Brain pericyte (primary cell): ENCODE measurements around the gene KCNT2.

Source experiments
- DNase-seq: peaks from one replicate; pipeline ENCODE4 v3.0.0-alpha.2; 2012; ENCODE audit warnings: low read depth, low spot score

The KCNT2 gene

GRCh38 chr1:196401452-196401833, 206.8 kb downstream of the KCNT2 start:
- no peak for DNase-seq

- DNase-seq, result peak; percentile 66
These were observed 207.5 kb downstream of the KCNT2 start for GRCh38 chr1:196400478-196401451.

GRCh38 chr1:196399713-196400112, 208.5 kb downstream of the KCNT2 start:
- DNase-seq, result no peak

- DNase-seq, result no peak
These were observed 214.5 kb downstream of the KCNT2 start for GRCh38 chr1:196393742-196394141.

GRCh38 chr1:196393282-196393681, 215.0 kb downstream of the KCNT2 start:
- DNase-seq, result no peak

GRCh38 chr1:196387766-196388165, 220.5 kb downstream of the KCNT2 start:
- DNase-seq, result no peak

GRCh38 chr1:196385109-196385508, 223.1 kb downstream of the KCNT2 start:
- no peak for DNase-seq

GRCh38 chr1:196382383-196382782, 225.9 kb downstream of the KCNT2 start:
- DNase-seq, result no peak

GRCh38 chr1:196381544-196381943, 226.7 kb downstream of the KCNT2 start:
- DNase-seq, result no peak

- no peak for DNase-seq
These were observed 227.9 kb downstream of the KCNT2 start for GRCh38 chr1:196380316-196380715.

GRCh38 chr1:196377811-196378210, 230.4 kb downstream of the KCNT2 start:
- DNase-seq, result no peak

GRCh38 chr1:196376630-196377328, 231.5 kb downstream of the KCNT2 start:
- no peak for DNase-seq

GRCh38 chr1:196373798-196374197, 234.4 kb downstream of the KCNT2 start:
- no peak for DNase-seq

GRCh38 chr1:196372896-196373536, 235.2 kb downstream of the KCNT2 start:
- no peak for DNase-seq

- no peak for DNase-seq
These were observed 240.4 kb downstream of the KCNT2 start for GRCh38 chr1:196367838-196368237.

GRCh38 chr1:196366817-196367495, 241.3 kb downstream of the KCNT2 start:
- no peak for DNase-seq

- DNase-seq, result no peak
These were observed 247.0 kb downstream of the KCNT2 start for GRCh38 chr1:196361112-196361714.

- DNase-seq, result no peak
These were observed 250.3 kb downstream of the KCNT2 start for GRCh38 chr1:196357913-196358312.

GRCh38 chr1:196355206-196355786, 252.9 kb downstream of the KCNT2 start:
- DNase-seq, result no peak

- DNase-seq, result no peak
These were observed 263.8 kb downstream of the KCNT2 start for GRCh38 chr1:196344453-196344852.

GRCh38 chr1:196324345-196324744, 283.9 kb downstream of the KCNT2 start:
- DNase-seq, result peak; percentile 6
